ENCODE measurements around the gene RAB17.

Gene RAB17

GRCh38 chr2:237556773-237557632 lies 33.5 kb downstream of the RAB17 start:
- DNase-seq = no peak

- DNase-seq = no peak
Observed at GRCh38 chr2:237555560-237555959, 35.0 kb downstream of the RAB17 start.

DNA sequence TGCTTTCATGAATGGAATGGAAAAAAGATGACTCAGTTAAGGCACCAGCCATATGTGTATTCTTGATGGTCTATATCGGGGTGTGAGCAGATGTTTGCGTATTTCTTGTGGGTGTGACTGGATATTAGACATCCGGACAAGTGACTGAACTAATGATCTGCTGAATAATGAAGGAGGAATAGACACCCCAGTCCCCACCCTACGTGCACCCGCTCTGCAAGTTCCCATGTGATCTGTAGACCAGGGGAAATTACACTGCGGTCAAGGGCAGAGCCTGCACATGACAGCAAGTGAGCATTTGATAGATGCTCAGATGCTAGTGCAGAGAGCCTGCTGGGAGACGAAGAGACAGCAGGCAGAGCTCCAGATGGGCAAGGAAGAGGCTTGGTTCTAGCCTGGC lies 36.6 kb downstream of the RAB17 start:
- DNase-seq = no peak

GRCh38 chr2:237552908-237553307 lies 37.6 kb downstream of the RAB17 start:
- no peak for DNase-seq

DNA sequence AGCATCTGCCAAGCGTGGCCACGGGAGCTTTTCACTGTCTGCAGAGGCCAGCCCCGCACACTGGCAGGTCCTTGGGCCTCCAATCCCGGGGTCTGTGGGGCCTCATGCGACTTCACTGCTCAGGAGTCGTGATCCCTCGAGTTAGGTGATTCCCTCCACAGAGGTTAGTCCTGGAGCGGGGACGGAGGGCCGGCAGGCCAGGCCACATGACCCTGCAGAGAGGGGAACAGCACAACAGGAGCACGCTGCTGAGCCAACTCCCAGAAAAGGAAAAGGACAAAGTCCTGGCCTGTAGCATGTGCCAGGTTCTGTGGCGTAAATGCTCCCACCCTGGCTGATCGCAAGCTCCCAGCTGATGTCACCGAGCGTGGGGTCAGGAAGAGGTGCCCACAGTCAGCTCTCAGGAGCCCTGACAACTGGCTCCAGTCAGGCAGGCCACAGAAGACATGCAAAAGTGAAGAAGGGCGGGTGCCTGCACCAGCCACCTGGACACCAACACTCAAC lies 39.4 kb downstream of the RAB17 start:
- no peak for DNase-seq

GRCh38 chr2:237549643-237550415 lies 40.7 kb downstream of the RAB17 start:
- no peak for DNase-seq

DNA sequence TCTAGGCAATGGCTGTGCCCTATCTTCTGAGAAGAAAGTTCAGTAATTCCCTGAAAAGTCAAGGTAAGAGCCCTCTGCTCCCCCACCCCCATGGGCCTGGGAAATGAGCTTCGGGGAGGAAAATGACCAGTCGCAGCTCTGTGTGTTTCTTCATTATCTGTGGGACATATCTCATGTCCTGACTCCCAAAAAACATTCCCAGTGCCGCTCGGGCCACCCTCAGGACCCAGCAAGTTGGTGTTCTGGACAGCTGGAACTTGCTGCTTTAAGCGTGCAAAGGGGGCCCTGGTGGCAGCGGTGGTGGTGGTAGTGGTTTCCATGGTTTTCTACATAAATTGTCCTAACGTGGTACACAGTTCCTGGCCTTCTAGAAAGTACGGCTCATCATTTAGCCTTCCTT lies 41.3 kb downstream of the RAB17 start:
- DNase-seq = no peak

DNA sequence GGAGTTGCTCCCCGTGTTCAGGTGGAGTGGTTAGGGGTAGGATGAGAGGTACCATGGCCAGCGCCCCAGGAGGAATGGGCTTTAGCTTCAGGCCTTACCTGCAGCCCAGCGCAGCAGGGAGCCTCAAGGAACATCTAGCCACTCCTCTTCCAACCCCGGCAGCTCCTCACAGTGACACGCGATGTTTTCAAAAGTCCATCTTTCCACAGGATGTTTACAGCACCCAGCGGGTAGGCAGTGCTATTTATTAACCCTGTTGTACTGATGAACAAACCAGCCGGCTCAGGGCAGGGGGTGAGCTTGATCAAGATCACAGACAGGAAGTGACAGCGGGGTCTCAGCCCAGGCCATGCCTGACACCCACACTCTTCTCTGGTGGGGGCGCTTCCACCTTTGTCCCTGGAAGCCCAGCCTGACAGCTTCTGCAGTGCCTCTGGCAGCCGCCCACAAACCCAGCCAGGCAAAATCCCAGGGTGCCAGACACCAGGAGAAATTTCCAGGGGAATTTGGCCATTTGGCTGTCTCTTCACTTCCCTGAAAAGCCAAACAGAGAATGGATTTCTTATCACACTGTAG lies 42.6 kb downstream of the RAB17 start:
- DNase-seq = no peak

- no peak for DNase-seq
Observed at GRCh38 chr2:237546876-237547395, 43.6 kb downstream of the RAB17 start.

- DNase-seq = no peak
Observed at GRCh38 chr2:237546040-237546875, 44.3 kb downstream of the RAB17 start.

DNA sequence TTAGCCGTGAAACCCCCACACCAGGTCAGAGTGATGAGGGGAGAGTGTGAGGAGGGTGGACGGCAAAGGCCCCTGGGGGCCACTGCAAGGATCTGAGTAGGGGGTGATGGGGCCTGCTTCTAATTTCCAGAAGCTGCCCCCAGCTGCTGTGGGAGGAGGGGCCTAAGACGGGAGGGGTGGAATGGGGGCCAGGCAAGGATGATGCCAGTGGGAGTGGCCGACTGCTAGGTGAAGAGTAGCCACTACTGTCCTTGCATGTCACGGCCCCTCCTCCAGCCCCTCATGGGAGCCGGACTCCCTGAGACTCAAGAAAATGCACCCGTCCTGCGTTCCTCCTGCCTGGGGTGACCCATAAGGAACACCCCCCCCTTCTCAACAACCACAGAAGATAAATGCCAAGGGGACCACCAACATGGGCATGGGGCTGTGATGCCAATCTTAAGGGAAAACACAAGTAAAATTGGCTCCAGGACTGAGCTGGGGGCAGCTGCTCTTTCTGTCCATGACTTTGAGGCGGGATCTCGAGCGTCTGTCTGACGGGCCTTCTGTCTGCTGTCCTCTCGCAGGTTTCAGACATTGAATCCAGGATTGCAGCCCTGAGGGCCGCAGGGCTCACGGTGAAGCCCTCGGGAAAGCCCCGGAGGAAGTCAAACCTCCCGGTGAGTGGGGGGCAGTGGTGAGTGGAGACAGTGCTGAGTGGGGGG lies 48.4 kb downstream of the RAB17 start:
- no peak for DNase-seq

GRCh38 chr2:237541243-237541642 lies 49.3 kb downstream of the RAB17 start:
- no peak for DNase-seq

GRCh38 chr2:237540823-237541222 lies 49.7 kb downstream of the RAB17 start:
- DNase-seq = no peak

DNA sequence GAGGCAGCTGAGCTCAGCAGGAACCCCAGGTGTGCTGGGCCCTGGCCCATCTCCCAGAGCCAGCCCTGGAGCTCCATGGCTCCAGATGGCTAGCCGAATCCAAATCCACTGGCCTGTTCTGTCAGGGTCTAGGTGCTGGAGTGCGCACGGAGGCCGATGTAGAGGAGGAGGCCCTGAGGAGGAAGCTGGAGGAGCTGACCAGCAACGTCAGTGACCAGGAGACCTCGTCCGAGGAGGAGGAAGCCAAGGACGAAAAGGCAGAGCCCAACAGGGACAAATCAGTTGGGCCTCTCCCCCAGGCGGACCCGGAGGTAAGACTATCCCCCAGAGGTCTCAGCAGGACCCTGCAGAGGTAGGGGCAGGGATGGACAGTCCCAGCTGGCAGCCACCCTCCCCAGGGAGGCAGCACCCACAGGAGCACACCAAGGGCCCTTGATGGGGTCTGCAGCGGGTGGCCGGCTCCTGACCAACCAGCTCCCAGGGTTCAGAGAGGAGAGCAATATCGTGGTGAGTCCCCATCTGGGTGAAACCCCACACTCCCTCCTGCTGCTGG lies 50.2 kb downstream of the RAB17 start:
- DNase-seq = no peak

DNA sequence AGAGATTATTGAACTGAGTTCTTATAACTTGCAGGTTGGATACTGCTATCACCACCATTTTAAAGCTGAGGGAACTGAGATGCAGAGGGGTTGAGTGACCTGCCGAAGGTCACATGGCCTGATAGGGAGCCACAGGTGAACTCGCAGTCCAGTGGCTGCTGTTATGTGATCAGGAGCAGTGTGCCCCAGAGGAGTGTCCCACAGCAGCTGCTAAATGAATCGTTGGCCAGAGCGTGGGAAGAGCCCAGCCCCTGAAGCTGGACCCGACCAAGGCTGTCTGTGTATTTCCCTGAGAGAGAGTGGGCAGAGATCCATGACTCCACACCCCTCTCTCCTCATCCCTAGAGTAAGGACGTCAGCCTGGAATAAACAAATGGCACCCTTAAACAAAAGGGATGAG lies 50.9 kb downstream of the RAB17 start:
- DNase-seq = no peak

DNA sequence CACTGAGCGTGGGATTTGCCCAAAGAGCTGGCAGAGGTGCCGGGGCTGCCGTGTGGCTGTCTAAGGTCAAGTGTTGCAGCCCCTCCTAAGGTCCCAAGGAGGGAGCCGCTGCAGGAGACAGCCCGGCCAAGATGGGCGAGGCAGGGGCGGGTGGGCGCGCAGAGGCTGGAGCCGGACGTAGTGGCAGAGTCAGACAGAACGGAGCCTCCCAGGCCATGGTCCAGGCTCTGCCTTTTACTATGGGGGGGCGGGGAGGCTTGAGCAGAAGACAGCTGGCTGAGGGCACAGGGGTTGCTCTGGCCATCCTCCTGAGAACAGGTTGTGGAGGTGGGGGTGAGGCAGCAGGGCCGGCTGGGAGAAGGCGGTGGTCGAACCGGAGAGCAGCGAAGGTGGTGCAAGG lies 51.6 kb downstream of the RAB17 start:
- no peak for DNase-seq

GRCh38 chr2:237538001-237538720 lies 52.4 kb downstream of the RAB17 start:
- no peak for DNase-seq

DNA sequence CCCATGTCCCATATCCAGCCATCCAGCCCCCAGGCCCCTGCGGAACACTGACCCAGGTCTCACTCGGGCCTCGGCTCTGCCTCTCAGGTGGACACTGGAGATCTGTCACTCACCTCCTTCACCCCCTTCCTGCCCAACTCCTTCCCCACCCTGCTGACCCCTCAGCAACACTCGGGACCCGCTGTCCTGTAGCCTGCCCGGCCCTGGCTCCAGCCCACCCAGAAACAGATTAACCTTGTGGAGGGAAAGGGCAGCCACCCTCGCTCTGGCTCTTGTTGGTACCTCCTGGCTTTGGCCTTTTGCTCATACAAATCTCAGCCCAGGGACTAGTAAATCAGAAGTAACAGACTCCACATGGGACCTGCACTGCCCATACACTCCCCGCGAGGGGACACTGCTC lies 53.9 kb downstream of the RAB17 start:
- no peak for DNase-seq

- no peak for DNase-seq
Observed at GRCh38 chr2:237536083-237536415, 54.5 kb downstream of the RAB17 start.

- no peak for DNase-seq
Observed at GRCh38 chr2:237535385-237536082, 55.0 kb downstream of the RAB17 start.

Measured in cerebellar nuclear complex (tissue), 1 donor.